Left hindlimb (tissue), 1 donor: ENCODE data around the gene H2BK1.

Source experiments
- DNase-seq: peaks from one replicate; pipeline ENCODE4 v3.0.0-alpha.2; 2018

H2BK1 gene

DNA sequence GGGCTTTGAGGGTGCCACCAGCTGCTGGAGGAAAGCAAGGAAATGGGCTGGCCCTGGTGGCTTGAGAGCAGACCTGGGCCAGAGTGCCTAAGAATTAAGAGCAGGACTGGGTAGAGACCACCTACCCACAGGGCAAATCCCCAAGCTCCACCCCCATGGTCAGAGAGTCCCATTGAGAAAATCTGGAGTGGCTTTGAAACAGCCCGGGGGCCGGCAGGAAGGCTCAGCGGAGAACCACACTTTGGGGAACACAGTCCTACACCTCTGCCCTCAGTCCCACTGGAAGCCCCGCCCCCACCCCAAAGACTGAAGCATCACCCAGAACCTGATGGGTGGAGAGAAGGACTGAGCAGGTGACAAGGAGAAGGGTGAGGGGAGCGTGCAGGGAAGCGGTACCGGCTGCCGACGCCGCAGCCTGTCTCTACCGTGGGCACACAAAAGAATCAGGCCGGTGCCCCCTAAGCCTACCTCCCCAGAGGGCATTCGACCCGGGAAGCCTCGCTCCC, 34.6 kb upstream of the H2BK1 start:
- no peak for DNase-seq

DNA sequence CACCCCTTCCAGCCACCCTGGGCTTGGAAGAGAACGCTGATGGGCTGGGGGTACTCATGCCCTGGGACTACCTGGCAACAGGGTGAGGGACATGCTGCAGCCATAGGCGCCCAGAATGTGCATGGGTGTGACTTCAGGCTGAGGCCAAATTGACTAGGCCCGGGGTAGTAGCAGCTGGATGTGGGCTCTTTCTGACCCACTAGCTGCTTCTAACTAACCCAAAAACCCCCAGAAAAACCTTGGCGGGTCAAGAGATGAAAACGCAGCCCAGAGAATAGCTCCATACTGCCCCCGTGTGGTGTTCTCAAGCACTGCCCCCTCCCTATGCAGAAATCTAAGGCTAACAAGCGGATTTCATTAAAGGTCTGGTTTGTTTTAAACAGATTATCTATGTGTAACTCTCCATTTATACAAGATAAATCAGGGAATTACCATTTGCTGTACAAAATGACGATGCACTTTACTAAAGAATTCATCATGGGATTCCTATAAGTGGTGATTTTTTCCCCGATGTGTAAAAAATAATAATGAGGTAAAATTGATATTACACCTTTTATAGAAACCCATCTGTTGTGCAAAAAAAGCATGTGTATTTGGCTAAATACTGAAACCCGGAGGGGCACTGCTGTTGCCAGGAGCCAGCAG, 34.0 kb upstream of the H2BK1 start:
- no peak for DNase-seq

DNA sequence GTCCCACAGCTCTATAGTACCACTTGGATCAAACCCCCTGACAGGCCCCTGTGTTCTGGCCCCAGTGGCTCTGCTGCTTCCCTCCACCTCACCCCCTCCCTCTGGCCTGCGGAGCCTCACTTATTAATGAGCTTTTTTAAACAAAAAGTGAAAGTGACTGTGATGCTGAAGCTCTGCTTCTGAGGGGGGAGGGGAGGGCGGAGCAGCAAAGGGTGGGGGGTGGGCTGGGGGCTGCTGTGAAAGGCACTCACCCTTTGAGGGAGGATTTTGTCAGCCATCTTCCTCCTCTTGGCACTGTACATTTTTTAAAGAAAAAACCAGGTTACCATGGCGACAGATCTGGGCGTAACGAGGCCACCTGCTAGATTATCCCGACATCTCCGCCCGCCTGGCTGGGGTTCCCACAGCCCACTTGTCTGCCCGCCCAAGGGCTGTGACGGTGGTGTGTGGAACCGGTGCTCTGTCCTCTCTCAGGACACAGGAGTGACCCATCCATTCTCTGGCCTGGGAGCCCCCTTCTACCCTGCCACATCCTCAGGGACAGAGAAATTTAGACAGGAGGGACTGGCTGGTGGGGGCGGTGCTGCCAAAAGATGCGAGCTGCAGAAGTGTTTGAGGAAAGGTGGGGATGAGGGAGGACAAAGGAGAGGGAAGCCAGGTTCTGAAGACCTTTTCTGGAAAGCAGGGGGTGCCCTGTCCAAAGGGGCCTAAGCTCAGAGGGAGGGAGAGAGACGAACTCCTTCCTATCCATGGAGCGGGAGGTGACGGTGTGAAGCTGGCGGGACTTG, 33.3 kb upstream of the H2BK1 start:
- peak; percentile 52 for DNase-seq

DNA sequence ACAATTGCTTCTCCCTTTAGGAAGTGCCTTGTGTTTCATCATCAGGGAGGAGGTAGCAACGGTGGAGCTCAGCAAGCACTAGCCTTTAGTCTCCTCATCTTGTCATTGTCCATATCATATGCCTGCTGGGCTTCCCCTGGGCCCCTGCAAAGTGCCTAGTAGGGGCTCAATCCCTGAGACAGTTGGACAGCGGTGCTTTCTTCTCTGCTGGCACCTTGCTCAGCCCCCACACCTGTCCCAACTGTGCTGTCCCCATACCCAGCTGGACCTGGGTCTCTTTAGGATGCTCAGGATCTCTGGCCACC, 32.7 kb upstream of the H2BK1 start:
- no peak for DNase-seq

DNA sequence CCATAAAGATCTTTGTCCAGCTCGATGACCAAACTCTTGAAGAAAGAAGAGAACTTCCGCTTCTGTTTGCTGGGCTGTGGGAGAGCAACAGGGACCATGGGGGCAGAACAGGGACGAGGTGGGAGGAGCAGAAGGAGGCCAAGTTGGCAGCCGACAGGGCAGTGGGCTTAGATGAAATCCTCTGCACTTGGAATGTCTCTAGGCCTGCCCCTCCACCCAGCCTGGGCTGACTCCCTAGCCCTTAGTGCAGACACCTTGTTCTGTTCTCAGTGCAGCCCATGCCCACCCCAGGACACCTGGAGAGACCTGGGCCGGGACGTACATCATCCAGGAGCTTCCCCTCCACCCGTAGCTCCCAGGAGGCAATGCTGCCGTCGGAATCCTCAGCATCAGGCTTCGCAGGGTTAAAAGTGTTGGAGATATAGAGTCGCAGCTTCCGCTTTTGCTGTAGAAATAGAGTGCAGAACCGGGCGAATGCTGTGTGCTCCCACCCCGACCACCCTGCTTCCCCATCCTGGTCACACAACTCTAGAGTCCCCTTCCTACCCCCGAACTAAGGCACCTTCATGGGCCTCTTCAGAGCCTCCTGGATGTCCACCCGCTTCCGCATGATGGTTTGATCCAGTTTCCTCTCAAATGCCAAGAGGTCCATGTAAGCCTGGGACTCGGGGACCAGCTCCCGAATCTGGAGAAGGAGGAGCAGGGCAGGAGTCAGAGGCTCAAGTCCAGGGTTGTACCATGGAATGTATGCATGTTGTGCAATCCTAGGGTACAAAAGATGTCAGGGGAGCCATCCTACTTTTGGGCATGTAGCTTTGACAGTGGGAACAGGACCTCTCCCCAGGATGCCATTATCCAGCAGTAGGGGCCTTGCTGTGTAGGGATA, 32.1 kb upstream of the H2BK1 start:
- DNase-seq = no peak

DNA sequence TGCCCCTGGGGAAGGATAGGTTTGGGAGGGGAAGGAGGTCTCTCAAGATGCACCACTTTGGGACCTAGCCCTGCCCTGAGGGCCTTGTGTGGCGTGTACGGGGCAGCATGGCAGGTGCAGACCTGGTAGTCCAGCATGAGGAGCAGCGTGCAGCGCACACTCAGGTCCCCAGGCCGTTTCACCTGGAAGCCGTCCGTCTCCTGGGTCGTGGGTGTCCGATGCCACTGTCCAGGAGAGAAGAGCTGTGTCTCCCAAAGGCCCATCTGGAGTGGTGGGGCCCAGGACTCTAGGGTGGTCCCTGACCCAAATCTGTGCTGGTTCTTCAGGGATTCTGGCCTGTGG, 31.4 kb upstream of the H2BK1 start:
- DNase-seq = no peak

DNA sequence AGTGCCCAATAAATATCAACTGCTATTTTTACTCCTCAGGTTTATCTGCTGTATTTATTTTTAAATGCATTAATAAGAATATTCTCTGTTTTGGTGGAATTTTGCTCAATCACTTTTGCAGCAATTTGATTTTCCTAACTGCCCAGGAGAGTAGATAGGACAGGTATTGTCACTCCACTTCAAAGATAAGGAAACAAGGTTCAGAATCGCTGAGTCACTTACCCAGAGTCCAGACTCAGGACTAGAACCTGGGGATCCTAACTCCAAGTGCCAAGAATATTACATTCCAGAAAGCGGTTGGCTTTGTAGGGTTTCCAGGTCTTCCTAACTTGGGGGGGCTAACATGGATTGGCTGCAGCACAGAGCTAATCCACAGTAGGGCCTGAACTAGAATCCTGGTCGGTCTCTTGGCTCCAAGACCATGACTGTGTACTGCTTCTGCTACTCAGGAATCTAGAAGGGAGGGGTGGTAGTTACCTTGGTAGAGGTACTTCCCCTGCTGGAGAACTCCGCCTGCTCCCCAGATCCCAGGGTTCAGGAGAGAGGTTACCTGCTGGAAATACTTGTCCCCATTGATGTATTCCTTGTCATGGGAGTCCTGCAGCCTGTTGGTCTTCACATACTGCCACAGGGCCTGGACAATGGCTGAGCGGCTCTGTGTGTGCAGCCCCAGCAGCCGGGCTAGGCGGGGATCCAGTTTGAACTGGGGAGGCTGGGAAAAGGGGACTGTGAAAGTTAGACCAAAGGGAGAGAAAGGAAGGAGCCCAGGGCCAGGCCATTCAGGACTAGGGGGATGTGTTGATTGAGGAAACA, 30.9 kb upstream of the H2BK1 start:
- no peak for DNase-seq

DNA sequence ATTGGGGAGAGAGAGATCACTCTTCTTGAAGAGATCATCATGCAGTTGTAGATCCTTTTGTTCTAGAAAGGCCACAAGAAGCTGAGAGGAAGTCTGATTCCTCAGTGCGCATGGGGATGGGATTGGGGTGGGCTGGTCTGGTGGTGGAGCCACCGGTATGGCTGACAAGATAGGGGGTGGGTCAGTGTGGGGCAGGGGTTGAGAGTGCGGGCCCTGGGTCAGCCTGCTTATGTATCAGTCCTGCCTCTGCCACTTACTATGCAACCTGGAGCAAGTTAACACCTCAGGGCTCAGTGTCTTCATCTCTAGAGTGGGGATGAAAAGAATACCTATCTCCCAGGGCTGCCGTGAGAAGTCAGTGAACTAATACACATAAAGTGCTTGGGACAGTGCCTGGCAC, 30.2 kb upstream of the H2BK1 start:
- no peak for DNase-seq

DNA sequence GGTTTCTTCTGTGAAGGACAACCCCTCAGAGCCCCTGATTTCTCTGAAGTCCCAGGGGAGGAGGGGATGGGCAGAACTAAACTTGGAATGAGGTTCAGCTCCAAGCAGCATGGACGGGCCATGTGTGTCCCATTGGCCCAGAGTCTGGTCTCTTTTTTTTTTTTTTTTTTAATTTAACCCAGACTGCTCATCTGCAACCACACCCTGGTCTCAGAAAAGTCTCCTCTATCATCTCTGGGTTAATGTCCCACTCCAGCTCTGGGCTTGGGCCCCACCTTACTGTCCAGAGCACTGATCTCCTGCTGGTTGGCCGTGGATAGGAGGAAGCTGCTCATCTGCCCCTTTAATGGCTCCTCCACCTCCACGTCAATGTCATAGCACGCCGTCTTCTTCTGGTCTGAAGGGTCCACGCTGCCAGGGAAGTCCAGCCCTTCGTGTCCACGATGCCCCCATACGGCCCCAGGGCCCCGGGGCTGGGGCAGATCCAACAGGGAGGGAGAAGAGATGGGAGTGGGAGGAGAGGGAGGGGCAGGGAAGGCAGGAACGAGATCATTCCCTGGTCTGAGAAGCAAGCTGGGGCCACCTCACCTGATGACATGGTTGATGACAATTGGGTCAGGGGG, 29.7 kb upstream of the H2BK1 start:
- no peak for DNase-seq

DNA sequence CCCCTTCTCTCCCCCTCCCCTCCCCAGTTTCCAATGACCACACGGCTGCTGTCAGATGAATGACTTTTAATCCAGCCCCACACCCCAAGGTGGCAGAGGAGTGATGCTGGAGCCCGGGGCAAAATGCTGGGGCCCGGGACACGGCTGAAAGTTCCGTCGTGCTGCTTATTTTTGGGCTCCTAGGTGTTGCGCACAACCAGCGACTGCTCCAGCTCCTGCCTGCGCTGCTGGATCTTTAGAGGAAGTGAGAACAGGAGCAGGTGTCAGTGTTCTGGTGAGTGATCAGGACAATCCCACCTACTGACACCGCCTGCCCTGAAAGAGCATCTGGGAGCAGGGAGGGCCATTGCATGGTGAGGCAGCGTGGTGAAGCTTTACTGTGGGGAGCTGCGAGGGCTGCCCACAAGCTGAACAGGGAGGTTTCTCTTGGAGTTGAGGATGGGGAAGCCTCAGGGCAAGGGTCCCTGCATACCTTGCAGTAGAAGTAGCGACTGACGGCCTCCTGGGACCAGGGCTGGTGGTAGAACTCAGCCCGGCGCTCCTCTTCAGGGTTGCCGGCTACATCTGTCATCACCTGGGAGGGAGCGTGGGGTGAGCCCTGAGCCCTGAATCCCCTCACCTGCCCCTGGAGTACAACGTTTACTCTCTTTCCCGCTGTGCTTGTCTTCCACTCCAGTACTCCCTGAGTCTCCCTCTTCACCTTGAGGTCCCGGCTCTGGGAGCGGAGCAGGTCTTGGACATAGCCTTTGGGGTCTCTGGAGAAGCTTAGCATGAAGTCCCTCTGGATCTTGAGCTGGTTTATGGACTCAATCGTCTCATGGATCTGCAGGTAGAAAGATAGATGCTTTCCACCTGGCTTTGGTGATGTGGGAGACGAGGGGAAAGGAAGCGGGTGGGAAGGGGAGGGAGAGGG, 28.9 kb upstream of the H2BK1 start:
- DNase-seq = no peak

DNA sequence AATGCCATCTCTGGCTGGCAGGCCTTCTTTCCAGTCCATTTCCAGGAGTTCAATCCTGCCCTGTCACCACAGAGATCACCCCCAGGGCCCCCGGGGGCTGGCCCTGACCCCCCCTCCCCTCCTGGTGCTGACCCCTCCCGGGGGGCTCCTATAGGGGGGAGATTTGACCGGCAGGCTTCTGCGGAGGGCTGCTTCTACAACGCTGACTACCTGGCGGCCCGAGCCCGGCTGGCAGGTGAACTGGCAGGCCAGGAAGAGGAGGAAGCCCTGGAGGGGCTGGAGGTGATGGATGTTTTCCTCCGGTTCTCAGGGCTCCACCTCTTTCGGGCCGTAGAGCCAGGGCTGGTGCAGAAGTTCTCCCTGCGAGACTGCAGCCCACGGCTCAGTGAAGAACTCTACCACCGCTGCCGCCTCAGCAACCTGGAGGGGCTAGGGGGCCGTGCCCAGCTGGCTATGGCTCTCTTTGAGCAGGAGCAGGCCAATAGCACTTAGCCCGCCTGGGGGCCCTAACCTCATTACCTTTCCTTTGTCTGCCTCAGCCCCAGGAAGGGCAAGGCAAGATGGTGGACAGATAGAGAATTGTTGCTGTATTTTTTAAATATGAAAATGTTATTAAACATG, 28.0 kb upstream of the H2BK1 start:
- DNase-seq = no peak

DNA sequence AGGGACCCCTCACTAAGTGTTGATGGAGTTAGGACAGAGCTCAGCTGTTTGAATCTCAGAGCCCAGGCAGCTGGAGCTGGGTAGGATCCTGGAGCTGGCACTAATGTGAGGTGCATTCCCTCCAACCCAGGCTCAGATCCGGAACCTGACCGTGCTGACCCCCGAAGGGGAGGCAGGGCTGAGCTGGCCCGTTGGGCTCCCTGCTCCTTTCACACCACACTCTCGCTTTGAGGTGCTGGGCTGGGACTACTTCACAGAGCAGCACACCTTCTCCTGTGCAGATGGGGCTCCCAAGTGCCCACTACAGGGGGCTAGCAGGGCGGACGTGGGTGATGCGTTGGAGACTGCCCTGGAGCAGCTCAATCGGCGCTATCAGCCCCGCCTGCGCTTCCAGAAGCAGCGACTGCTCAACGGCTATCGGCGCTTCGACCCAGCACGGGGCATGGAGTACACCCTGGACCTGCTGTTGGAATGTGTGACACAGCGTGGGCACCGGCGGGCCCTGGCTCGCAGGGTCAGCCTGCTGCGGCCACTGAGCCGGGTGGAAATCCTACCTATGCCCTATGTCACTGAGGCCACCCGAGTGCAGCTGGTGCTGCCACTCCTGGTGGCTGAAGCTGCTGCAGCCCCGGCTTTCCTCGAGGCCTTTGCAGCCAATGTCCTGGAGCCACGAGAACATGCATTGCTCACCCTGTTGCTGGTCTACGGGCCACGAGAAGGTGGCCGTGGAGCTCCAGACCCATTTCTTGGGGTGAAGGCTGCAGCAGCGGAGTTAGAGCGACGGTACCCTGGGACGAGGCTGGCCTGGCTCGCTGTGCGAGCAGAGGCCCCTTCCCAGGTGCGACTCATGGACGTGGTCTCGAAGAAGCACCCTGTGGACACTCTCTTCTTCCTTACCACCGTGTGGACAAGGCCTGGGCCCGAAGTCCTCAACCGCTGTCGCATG, 27.2 kb upstream of the H2BK1 start:
- no peak for DNase-seq

DNA sequence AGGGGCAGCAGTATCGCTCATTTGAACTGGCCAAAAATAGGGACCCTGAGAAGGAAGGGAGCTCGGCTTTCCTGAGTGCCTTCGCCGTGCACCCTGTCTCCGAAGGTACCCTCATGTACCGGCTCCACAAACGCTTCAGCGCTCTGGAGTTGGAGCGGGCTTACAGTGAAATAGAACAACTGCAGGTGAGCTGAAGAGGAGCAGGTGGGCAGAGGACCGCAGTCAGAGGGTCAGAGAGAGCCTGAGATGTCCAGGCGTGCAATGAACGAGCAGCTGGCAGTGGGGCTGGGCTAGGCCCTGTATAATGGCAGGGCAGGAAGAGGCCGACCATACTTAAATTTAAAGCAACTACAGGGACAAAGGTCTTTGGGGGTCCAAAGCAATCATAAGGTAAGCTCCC, 26.1 kb upstream of the H2BK1 start:
- DNase-seq = no peak

DNA sequence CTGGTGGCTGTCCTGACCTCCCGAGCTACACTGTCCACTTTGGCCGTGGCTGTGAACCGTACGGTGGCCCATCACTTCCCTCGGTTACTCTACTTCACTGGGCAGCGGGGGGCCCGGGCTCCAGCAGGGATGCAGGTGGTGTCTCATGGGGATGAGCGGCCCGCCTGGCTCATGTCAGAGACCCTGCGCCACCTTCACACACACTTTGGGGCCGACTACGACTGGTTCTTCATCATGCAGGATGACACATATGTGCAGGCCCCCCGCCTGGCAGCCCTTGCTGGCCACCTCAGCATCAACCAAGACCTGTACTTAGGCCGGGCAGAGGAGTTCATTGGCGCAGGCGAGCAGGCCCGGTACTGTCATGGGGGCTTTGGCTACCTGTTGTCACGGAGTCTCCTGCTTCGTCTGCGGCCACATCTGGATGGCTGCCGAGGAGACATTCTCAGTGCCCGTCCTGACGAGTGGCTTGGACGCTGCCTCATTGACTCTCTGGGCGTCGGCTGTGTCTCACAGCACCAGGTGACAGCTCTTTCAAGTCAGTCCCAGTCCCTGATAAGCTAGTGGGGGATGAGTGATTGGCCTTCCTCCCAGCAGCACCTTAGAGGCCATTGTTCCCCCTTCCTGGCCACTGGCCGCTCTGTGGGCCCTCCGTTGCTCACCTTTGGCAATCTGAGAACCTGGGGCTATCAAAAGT, 25.0 kb upstream of the H2BK1 start:
- no peak for DNase-seq

DNA sequence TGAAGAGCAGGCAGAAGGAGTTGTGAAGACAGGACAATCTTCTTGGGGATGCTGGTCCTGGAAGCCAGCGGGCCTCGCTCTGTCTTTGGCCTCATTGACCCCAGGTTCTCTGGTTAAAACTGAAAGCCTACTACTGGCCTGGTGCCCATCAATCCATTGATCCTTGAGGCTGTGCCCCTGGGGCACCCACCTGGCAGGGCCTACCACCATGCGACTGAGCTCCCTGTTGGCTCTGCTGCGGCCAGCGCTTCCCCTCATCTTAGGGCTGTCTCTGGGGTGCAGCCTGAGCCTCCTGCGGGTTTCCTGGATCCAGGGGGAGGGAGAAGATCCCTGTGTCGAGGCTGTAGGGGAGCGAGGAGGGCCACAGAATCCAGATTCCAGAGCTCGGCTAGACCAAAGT, 23.5 kb upstream of the H2BK1 start:
- DNase-seq = no peak

DNA sequence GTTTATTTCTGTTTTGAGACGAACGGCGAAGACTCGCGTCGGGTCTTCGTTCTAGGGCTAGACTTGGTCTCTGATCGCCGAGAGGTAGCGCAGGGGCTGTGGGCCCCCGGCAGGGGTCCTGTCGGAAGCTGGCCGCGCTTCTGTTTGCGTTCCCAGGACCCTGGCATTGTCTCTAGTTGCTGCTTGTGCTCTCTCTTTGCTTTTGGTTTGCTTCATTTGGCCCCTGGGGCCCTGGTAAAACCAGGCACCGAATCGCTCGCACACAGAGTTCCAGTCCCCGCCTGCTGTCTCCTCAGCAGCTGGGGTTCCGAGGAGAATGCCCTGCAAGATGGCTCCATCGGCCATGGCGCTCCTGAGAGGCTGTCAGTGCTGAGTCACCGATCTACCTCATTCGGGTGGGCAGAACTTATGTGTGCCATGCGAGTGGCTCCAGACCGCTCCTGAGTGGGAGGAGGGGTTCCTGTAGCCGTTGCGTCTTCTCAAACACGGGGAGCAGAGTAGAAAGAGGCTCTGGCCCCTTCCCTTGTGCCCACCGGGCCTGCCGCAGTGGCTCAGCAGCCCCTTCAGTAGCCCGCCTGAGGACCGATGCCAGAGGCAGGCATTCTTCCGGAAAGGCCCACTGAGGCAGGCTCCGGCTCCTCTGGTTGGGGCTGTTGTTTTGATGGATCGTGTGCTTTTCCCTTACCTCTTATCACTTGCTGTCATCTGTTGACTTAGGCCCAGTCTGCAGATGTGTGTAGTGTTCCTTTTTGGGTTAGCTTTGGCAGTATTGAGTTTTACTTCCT, 22.8 kb upstream of the H2BK1 start:
- DNase-seq = peak; percentile 48

DNA sequence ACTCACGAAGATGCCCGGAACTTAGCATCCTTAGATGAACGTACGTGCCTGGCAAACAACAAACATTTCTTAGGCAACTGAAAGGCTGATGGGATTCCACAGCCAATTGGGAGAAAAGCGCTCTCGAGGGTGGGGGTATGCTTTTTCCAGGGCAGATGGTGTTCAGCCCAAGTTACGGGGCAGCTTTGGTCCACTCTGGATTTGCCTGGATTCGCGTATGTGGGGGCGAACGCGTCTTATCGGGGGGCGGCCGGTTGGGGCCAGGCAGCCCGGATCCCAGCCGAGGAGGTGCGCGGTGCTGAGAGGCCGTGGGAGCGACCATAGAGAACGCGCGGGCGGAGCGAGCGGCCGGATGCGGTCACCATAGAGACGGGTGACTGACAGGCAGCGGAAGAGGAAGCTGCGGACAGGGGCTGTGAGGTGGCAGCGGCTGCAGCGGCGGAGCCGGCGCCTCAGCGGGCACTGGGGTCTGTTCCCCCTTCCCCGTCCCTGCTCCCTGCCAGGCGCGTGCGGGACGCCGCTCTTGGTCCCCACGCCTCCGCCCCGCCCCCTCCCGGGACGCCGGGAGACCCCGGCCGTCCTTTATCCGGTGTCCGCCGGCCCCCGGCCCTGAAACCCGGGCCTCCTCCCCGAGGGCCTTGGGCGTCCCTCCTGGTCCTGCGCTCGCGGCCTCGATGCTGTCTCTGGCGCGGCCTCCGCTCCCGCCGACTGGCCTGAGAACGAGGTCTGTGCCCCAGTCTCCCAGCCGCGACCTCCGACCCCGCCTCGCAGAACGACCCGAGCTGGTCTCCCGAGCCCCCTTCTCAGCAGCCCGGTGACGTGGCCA, 22.0 kb upstream of the H2BK1 start, which contains the start of gene CHPF2:
Gene CHPF2, plus strand, starts transcription at position 393 of the 826 bp plus-strand sequence. CDS start 1,529 bp downstream, outside the sequence.
- DNase-seq = peak; percentile 91
